B cell (primary cell): Measurements from ENCODE around the gene TOP3B. TPM values are rescaled to one million over a fixed set of nuclear protein-coding genes. Genes with fewer than 3 reads are reported as not detected.

ENCODE experiments used
- ATAC-seq: fragments of 200-7000 bp; cut with Tn5 transposase; one replicate; pipeline ENCODE4 v1.10.0; 2021; ENCODE audit warnings: low read depth, mild to moderate bottlenecking, moderate number of reproducible peaks, moderate library complexity
- CTCF ChIA-PET: fragments of 350-600 bp; sonication (Branson Sonifier 250); formaldehyde crosslinking; loops from one replicate; lab custom pipeline; 2021; ENCODE audit warnings: antibody characterized with exemption, inconsistent platforms; lab: Charles Lee
- POLR2A ChIA-PET: fragments of 350-600 bp; sonication (Branson Sonifier 250); formaldehyde crosslinking; loops from one replicate; lab custom pipeline; 2021; ENCODE audit warnings: antibody characterized with exemption; lab: Charles Lee
- DNase-seq: peaks from one replicate; pipeline ENCODE4 v3.0.0; 2013
- H2AFZ ChIP-seq: 2 replicates; pipeline ENCODE4 v1.6.1; 2012; ENCODE audit warnings: mild to moderate bottlenecking, low read depth, low read length; ENCODE audit not compliant: insufficient read depth, poor library complexity, severe bottlenecking
- H3K27ac ChIP-seq, 2 donors: 1 replicate in 1 of 2; 2 replicates in 1 of 2; pipeline ENCODE4 v1.5.1; 2012 to 2013; ENCODE audit warnings: low read length in 2 of 2, mild to moderate bottlenecking in 2 of 2, moderate library complexity in 1 of 2
- H3K27me3 ChIP-seq, 4 experiments: fragments of 200-600 bp in 1 of 4; sonication (generic) in 1 of 4; replicated peaks in 1 of 4; 1 replicate in 2 of 4; 2 replicates in 2 of 4; pipeline versions ENCODE4 v1.6.1 to v1.7.0; 2013 to 2016; ENCODE audit warnings: low read length in 3 of 4, mild to moderate bottlenecking in 2 of 4, mixed read lengths in 1 of 4, moderate library complexity in 1 of 4; ENCODE audit not compliant: insufficient read depth in 4 of 4, control insufficient read depth in 3 of 4; ENCODE audit errors: control extremely low read depth in 1 of 4
- H3K36me3 ChIP-seq, 2 experiments: replicated peaks in 1 of 2; 1 replicate in 1 of 2; 2 replicates in 1 of 2; pipeline versions ENCODE4 v1.6.1 to v1.7.1; 2013; ENCODE audit warnings: low read length in 1 of 2; ENCODE audit not compliant: insufficient read depth in 2 of 2, control insufficient read depth in 1 of 2; ENCODE audit errors: control extremely low read depth in 1 of 2, extremely low read depth in 1 of 2
- H3K4me1 ChIP-seq, 2 donors: fragments of 200-600 bp in 1 of 2; sonication (generic) in 1 of 2; 1 replicate in 1 of 2; 2 replicates in 1 of 2; pipeline versions ENCODE4 v1.5.1 to v1.6.1; 2013 to 2017; ENCODE audit warnings: low read length in 2 of 2; ENCODE audit not compliant: control insufficient read depth in 2 of 2, insufficient read depth in 2 of 2
- H3K4me2 ChIP-seq: replicated peaks from 2 replicates; pipeline ENCODE3; 2012; ENCODE audit warnings: mild to moderate bottlenecking, low read depth, low read length; ENCODE audit not compliant: poor library complexity, severe bottlenecking
- H3K4me3 ChIP-seq, 5 experiments: fragments of 200-600 bp in 1 of 5; sonication (generic) in 1 of 5; 1 replicate in 3 of 5; 2 replicates in 2 of 5; pipeline versions ENCODE4 v1.5.1 to v1.7.0; 2011 to 2016; ENCODE audit warnings: low read length in 4 of 5, mild to moderate bottlenecking in 4 of 5, low read depth in 2 of 5, control low read depth in 1 of 5, moderate library complexity in 1 of 5; ENCODE audit not compliant: insufficient read depth in 1 of 5; ENCODE audit errors: control extremely low read depth in 1 of 5, extremely low read depth in 1 of 5
- H3K79me2 ChIP-seq: fragments of 200-600 bp; sonication (generic); one replicate; pipeline ENCODE4 v1.6.0; 2016; ENCODE audit warnings: low read length; ENCODE audit not compliant: control insufficient read depth, insufficient read depth
- H3K9ac ChIP-seq: fragments of 200-600 bp; sonication (generic); 2 replicates; pipeline ENCODE4 v1.6.1; 2017; ENCODE audit warnings: mild to moderate bottlenecking, low read length, moderate library complexity
- H3K9me3 ChIP-seq, 3 donors: one replicate each; pipeline versions ENCODE4 v1.6.1 to v1.7.1; 2013; ENCODE audit warnings: low read length in 2 of 3; ENCODE audit not compliant: control insufficient read depth in 2 of 3, insufficient read depth in 1 of 3; ENCODE audit errors: control extremely low read depth in 1 of 3
- H4K20me1 ChIP-seq: 2 replicates; pipeline ENCODE4 v1.6.0; 2012; ENCODE audit warnings: mild to moderate bottlenecking, low read length; ENCODE audit not compliant: insufficient read depth, control insufficient read depth, poor library complexity, severe bottlenecking
- H3K27ac Mint-ChIP-seq: one replicate; pipeline ENCODE4 v1.8.0; 2021; ENCODE audit warnings: mixed read lengths
- H3K27me3 Mint-ChIP-seq: one replicate; pipeline ENCODE4 v1.8.0; 2021; ENCODE audit warnings: mixed read lengths
- H3K4me1 Mint-ChIP-seq: one replicate; pipeline ENCODE4 v1.8.0; 2021; ENCODE audit warnings: mixed read lengths
- H3K4me3 Mint-ChIP-seq: one replicate; pipeline ENCODE4 v1.8.0; 2021; ENCODE audit warnings: mixed read lengths
- H3K9me3 Mint-ChIP-seq: one replicate; pipeline ENCODE4 v1.8.0; 2022; ENCODE audit warnings: mixed read lengths; ENCODE audit not compliant: insufficient read depth
- EZH2 ChIP-seq: IDR thresholded peaks from 2 replicates; pipeline ENCODE4 v1.6.1; 2012; ENCODE audit warnings: borderline replicate concordance, low read depth, mild to moderate bottlenecking, moderate library complexity, low read length; ENCODE audit not compliant: insufficient read depth, poor library complexity, severe bottlenecking
- WGBS: methylation state at CpG from one replicate; pipeline ENCODE4 v1.1.5; 2013; ENCODE audit warnings: missing lambda C conversion rate; ENCODE audit not compliant: insufficient coverage; 5-methylcytosine and 5-hydroxymethylcytosine counted together
- intact Hi-C: fragments of 100-400 bp; cut with micrococcal nuclease; formaldehyde crosslinking; loops from one replicate; pipeline ENCODE4 v1.10.0; 2022
- polyA plus RNA-seq: library from polyadenylated mRNA; depleted of rRNA; stranded (reverse); fragments of >200 nt; gene quantifications from 2 replicates; pipeline ENCODE4 v1.2.3, GENCODE V29; 2012
- total RNA-seq, 2 donors: library from RNA; stranded (reverse); fragments of 120-200 nt in 1 of 2; gene quantifications; 1 replicate in 1 of 2; 2 replicates in 1 of 2; pipeline versions ENCODE4 v1.2.3 to v1.2.4, GENCODE V29; 2013 to 2022
- TF ChIP-seq, protein P1 (sequence below): fragments of 200-600 bp; IDR thresholded peaks from one replicate; pipeline ENCODE4 v1.8.0; 2022; ENCODE audit warnings: antibody characterized with exemption, mild to moderate bottlenecking

Gene TOP3B
- total and polyA plus RNA-seq, 2 donors (not counting 1 experiment from before 2014, with no cell fraction given), result 77.1 to 105 TPM

GRCh38 chr22:22031183-22031945, 48.8 kb upstream of the TOP3B start:
- peak overlapping the region; percentile 97 for H3K27ac Mint-ChIP-seq
- H3K4me1 ChIP-seq, result peaks cover 56 to 69% of the 10 kb centered on the region in 2 donors
- ChIA-PET POLR2A (interaction anchor here (0.6 to 3.3 kb wide), 8 partner anchors 11 to 170 kb away, joined by 3 to 26 read pairs (median 6); no protein-coding TSS in a partner anchor), CTCF (interaction anchor here (0.6 to 7.8 kb wide), 47 partner anchors 9 to 923 kb away, joined by 3 to 122 read pairs (median 5); partner anchors contain the start of gene TOP3B)
- intact Hi-C loops, result loop anchor here (2.0 to 10.0 kb wide), 7 partner anchors 29 to 903 kb away; partner anchors contain the start of gene TOP3B
- ATAC-seq (peak; percentile 56), DNase-seq (peak; percentile 73)
- no peaks in the 10 kb centered on the region for H4K20me1 ChIP-seq
- H3K4me3 Mint-ChIP-seq, result peak overlapping the region; percentile 91
- no peaks in the 10 kb centered on the region for H3K79me2 ChIP-seq
- no peaks in the 10 kb centered on the region for H3K9me3 Mint-ChIP-seq
- peak overlapping the region; percentile 41 for H3K9ac ChIP-seq
- peak overlapping the region; percentile 70 to 75 for H3K27ac ChIP-seq
- peaks cover 77% of the 10 kb centered on the region for H3K4me1 Mint-ChIP-seq
- H3K4me2 ChIP-seq, result peak overlapping the region; percentile 70
- no peaks in the 10 kb centered on the region for H3K27me3 Mint-ChIP-seq
- H2AFZ ChIP-seq, result peak overlapping the region; percentile 63
- H3K36me3 ChIP-seq, result no peaks in the 10 kb centered on the region
- H3K9me3 ChIP-seq, result no peaks in the 10 kb centered on the region
- 62% methylated on average over 7 of the region's 9 CpGs for WGBS
- no peaks in the 10 kb centered on the region for H3K27me3 ChIP-seq
- no peak for TF ChIP-seq EZH2
- TF ChIP-seq, protein P1, sequence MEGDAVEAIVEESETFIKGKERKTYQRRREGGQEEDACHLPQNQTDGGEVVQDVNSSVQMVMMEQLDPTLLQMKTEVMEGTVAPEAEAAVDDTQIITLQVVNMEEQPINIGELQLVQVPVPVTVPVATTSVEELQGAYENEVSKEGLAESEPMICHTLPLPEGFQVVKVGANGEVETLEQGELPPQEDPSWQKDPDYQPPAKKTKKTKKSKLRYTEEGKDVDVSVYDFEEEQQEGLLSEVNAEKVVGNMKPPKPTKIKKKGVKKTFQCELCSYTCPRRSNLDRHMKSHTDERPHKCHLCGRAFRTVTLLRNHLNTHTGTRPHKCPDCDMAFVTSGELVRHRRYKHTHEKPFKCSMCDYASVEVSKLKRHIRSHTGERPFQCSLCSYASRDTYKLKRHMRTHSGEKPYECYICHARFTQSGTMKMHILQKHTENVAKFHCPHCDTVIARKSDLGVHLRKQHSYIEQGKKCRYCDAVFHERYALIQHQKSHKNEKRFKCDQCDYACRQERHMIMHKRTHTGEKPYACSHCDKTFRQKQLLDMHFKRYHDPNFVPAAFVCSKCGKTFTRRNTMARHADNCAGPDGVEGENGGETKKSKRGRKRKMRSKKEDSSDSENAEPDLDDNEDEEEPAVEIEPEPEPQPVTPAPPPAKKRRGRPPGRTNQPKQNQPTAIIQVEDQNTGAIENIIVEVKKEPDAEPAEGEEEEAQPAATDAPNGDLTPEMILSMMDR, result no peak
- H3K4me3 ChIP-seq, result peak overlapping the region in 4 of 5 experiments; percentile 31 to 51 (median 45)
